WERI-Rb-1 (cell line): Measurements from ENCODE around the gene TMPRSS2.

Experiments
- DNase-seq: peaks from one replicate; pipeline ENCODE4 v3.0.0-alpha.2; 2020
- H3K27ac ChIP-seq: fragments of 250-450 bp; sonication (Bioruptor Pico); 2 replicates; pipeline ENCODE4 v1.5.1; 2020; ENCODE audit warnings: mild to moderate bottlenecking, moderate library complexity
- H3K27me3 ChIP-seq: fragments of 250-450 bp; sonication (Bioruptor Pico); 2 replicates; pipeline ENCODE4 v1.5.1; 2021; ENCODE audit warnings: mild to moderate bottlenecking, low read depth, moderate library complexity; ENCODE audit not compliant: insufficient read depth, severe bottlenecking
- H3K36me3 ChIP-seq: fragments of 250-450 bp; sonication (Bioruptor Pico); 2 replicates; pipeline ENCODE4 v1.5.1; 2020; ENCODE audit warnings: mild to moderate bottlenecking, moderate library complexity
- H3K4me3 ChIP-seq: 2 replicates; pipeline ENCODE4 v1.5.1; 2011; ENCODE audit warnings: low read depth, mild to moderate bottlenecking, control low read depth, low read length
- H3K9me3 ChIP-seq: fragments of 250-450 bp; sonication (Bioruptor Pico); 2 replicates; pipeline ENCODE4 v1.5.1; 2021; ENCODE audit warnings: mild to moderate bottlenecking, moderate library complexity; ENCODE audit not compliant: severe bottlenecking
- TF ChIP-seq, protein P1 (sequence below): IDR thresholded peaks from 2 replicates; pipeline ENCODE4 v1.5.1; 2011; ENCODE audit warnings: low read depth, mild to moderate bottlenecking, control low read depth, inconsistent platforms, low read length

Gene TMPRSS2

DNA sequence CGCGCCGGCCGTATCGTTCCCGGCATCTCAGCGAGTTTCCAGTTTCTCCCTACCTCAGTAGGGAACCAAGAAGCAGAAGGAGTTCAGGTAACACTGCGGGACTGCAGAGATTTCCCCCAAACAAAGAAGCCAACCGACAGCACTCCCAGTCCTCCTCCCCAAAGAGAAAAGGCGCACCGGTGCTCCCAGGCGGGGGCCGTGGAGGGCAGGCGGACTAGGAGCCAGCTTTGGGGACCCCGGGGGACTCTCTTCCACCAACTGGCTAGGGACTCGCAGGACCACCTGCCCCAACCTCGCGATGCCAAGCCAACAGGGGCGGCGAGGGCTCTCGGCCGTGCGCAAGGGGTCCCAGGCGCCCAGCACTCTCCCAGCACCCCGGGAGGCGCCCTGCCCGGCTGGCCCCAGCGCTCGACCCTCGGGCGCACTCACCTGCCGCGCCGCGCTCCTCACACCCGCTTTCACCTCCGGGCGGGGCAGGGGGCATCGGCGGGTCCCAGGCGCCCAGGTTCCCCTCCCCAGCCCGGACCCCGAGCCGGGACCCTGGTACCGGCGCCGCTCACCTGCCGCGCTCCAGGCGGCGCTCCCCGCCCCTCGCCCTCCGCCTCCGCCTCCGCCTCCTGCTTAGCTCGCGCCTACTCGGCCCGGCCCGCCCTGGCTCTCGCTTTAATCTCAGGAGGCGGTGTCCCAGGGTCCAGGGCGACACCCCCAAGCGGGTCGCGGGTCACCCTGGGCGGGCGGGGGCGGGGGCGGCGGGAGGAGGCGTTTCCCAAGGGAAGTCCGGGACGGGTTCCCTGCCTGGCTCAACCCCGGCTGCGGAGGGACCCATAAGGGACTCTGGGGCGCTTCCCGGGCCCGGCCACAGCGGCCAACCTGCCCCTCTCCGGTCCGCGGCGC lies at the start of gene TMPRSS2:
Gene TMPRSS2, minus strand, starts transcription at position 638 of the 894 bp plus-strand sequence. CDS start 10,025 bp downstream, outside the sequence.
- peak; percentile 71 for DNase-seq
- Histone ChIP-seq H3K36me3 (no peaks in the 10 kb centered on the region), H3K4me3 (peak within 1 kb of the TSS; percentile 43), H3K27ac (no peak within 1 kb of the TSS), H3K9me3 (no peaks in the 10 kb centered on the region), H3K27me3 (peaks cover 25% of the 10 kb centered on the region)
- TF ChIP-seq, protein P1, sequence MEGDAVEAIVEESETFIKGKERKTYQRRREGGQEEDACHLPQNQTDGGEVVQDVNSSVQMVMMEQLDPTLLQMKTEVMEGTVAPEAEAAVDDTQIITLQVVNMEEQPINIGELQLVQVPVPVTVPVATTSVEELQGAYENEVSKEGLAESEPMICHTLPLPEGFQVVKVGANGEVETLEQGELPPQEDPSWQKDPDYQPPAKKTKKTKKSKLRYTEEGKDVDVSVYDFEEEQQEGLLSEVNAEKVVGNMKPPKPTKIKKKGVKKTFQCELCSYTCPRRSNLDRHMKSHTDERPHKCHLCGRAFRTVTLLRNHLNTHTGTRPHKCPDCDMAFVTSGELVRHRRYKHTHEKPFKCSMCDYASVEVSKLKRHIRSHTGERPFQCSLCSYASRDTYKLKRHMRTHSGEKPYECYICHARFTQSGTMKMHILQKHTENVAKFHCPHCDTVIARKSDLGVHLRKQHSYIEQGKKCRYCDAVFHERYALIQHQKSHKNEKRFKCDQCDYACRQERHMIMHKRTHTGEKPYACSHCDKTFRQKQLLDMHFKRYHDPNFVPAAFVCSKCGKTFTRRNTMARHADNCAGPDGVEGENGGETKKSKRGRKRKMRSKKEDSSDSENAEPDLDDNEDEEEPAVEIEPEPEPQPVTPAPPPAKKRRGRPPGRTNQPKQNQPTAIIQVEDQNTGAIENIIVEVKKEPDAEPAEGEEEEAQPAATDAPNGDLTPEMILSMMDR = 0 out of 2 replicates have a peak, but pooled peaks have one; percentile 1

DNA sequence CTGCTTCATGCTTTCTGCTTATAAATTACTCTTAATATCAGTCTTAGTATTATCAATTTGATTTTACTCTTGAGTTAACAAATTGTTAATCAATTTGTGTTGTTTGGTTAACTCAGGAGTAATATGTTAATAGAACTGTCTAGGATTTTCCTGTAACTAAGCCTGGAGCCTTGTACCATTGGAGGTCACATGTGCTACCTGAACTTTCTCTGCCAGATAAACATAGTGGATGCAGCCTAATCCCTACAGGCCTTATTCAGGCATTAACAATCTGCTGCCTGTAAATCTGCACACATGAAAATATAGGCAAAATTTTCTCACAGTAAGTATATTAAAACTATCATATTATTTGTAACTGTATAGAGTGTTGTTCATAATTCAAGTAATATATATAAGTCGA lies 47.1 kb upstream of the TMPRSS2 start:
- H3K27ac ChIP-seq = peak overlapping the region; percentile 42
- H3K4me3 ChIP-seq = no peak overlapping the region
- no peak for DNase-seq
- H3K9me3 ChIP-seq = no peaks in the 10 kb centered on the region
- H3K36me3 ChIP-seq = no peaks in the 10 kb centered on the region
- TF ChIP-seq, protein P1 = no peak
- no peaks in the 10 kb centered on the region for H3K27me3 ChIP-seq

DNA sequence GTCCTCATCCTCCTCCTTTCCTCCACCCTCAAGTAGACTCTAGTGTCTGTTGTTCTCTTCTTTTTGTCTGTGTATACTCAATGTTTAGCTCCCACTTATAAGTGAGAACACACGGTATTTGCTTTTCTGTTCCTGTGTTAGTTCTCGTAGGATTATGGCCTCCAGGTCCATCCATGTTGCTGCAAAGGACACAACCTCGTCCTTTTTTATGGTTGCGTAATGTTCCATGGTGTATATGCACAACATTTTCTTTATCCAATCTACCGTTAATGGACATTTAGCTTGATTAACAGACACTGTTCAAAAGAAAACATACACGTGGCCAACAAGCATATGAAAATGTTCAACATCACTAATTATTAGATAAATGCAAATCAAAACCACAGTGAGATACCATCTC lies 44.3 kb upstream of the TMPRSS2 start:
- Histone ChIP-seq H3K27ac (no peak overlapping the region), H3K9me3 (no peaks in the 10 kb centered on the region)
- TF ChIP-seq, protein P1 = no peak

DNA sequence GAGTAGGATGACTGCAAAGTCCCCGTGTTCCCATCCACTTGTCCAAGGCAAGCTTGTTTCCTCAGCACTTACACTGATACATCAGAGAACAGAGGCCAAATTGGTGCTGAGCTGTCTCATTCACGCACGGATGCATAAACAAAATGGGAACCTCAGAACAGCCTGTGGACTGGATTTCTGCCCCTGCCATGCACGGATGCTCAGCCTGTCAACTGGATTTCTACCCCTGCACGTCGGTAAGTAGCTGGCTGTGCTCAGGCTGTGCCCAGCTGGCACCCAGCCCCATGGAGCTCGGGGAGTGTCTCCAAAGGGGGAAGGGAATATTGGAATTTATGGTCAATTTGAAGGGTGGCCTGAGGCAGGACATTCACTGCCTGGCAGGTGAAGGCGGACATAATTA lies 40.8 kb upstream of the TMPRSS2 start:
- TF ChIP-seq, protein P1 = no peak
- Histone ChIP-seq H3K4me3 (no peak overlapping the region), H3K36me3 (no peaks in the 10 kb centered on the region), H3K27me3 (no peaks in the 10 kb centered on the region), H3K9me3 (no peaks in the 10 kb centered on the region), H3K27ac (no peak overlapping the region)
- no peak for DNase-seq

More for the DNA sequence above, 44.3 kb upstream of the TMPRSS2 start:
- Histone ChIP-seq H3K4me3 (no peak overlapping the region), H3K27me3 (no peaks in the 10 kb centered on the region), H3K36me3 (no peaks in the 10 kb centered on the region)
- DNase-seq = no peak

DNA sequence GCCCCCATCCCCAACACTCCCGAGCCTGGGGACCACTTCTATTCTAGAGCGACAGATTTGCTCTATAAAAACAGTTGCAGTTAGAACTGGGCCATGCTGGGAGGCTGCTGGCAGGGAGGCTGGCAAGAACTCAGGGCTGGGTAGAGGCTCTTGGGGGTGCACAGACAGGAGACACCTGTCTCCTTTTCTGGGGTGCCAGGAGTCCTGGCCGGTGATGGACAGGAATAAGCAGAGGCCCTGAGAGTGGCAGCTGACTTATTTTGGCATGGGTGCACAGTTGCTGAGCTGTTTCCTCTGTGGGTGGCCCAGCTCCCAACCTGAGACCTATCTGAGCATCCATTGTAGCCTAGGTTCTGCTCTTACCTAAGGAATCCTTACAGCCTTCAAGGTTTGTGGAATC lies 39.2 kb upstream of the TMPRSS2 start:
- H3K27me3 ChIP-seq = no peaks in the 10 kb centered on the region
- no peak overlapping the region for H3K4me3 ChIP-seq
- no peak overlapping the region for H3K27ac ChIP-seq
- TF ChIP-seq, protein P1 = no peak
- H3K36me3 ChIP-seq = no peaks in the 10 kb centered on the region
- no peaks in the 10 kb centered on the region for H3K9me3 ChIP-seq
- DNase-seq = no peak
